ENCODE data around the gene IFI27L2.

Gene IFI27L2

DNA sequence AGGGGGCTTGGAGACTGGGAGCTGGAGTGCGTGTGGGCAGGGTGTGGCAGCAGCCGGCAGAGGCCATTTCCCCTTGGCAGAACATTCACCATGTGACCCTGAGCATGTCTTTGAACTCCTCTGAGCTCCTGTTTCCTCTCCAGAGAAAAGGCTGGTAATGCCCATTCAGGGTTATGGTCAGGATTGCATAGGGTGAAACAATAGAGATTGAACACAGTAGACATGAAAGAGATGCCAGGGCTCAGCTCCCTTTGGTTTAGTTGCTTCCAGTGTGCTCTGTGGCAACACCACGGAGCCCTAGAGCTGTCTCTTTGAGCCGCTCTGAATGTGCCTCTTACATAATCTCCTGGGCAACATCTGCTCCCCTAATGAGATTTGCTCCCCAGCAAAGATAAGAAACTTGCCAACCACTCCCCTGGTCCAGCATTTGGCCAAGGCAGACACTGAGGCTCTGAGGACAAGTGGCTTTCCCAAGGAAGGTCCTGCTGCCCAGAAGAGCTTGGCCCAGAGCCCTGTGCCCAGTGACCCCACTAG, 14.3 kb downstream of the IFI27L2 start:
- Histone ChIP-seq H2BK5ac (ENCODE audit: low read length) (no peak overlapping the region), H2AK5ac (ENCODE audit: low read length) (no peak overlapping the region), H3K23ac (ENCODE audit: low read length) (no peak overlapping the region), H3K9ac (ENCODE audit: low read length) (no peak overlapping the region), H3K36me3 (ENCODE audit: control insufficient read depth, insufficient read depth, low read length) (no peaks in the 10 kb centered on the region), H3K79me2 (ENCODE audit: control insufficient read depth, insufficient read depth, low read length) (no peaks in the 10 kb centered on the region), H4K5ac (ENCODE audit: low read length) (no peak overlapping the region), H3K27ac (ENCODE audit: low read depth, low read length) (no peak overlapping the region), H3K4me3 (ENCODE audit: low read length) (no peak overlapping the region), H4K8ac (ENCODE audit: low read depth, low read length) (no peak overlapping the region), H2BK120ac (ENCODE audit: low read depth, low read length) (no peak overlapping the region), H3K4me2 (ENCODE audit: low read length) (no peak overlapping the region), H3K56ac (ENCODE audit: low read length) (no peak overlapping the region), H2BK15ac (replicated peaks; ENCODE audit: low read depth) (no peak overlapping the region), H3K27me3 (ENCODE audit: insufficient read depth, low read length, poor library complexity) (no peaks in the 10 kb centered on the region), H3K4me1 (ENCODE audit: control insufficient read depth, low read depth, low read length) (no peaks in the 10 kb centered on the region), H3K79me1 (ENCODE audit: low read length) (no peaks in the 10 kb centered on the region), H3K18ac (ENCODE audit: low read length) (no peak overlapping the region), H3K4ac (ENCODE audit: low read depth, low read length) (no peak overlapping the region)
- no CpG with 5 or more reads among the region's 4 CpGs for WGBS (ENCODE audit: extremely low coverage, insufficient coverage, low lambda C conversion rate)
- DNase-seq, result no peak

DNA sequence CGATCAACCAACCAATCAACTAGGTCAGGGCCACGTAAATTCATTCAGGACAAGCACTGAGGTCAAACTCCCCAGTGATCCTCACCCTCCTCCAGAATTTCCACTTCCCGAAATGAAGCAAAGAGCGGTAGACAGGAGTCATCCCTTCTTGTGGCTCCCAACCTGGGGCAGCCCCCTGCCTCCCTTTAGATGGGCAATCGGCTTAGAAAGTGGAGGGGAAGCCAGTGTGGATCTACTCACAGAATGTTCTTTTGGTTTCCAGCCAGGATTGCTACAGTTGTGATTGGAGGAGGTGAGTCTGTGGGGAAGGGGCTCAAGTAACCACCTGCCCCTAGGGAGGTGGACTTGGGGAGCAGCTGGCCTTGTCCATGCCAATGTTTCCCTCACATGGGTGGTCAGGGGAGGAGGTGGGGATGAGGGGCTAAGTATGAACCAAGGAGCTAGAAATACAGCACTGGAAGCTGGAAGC, 14.8 kb downstream of the IFI27L2 start:
- H3K79me2 ChIP-seq (ENCODE audit: control insufficient read depth, insufficient read depth, low read length), result no peaks in the 10 kb centered on the region
- H2BK5ac ChIP-seq (ENCODE audit: low read length), result no peak overlapping the region
- H2BK120ac ChIP-seq (ENCODE audit: low read depth, low read length), result no peak overlapping the region
- H2AK5ac ChIP-seq (ENCODE audit: low read length), result no peak overlapping the region
- no peak overlapping the region for H3K4ac ChIP-seq (ENCODE audit: low read depth, low read length)
- WGBS (ENCODE audit: extremely low coverage, insufficient coverage, low lambda C conversion rate), result no CpG with 5 or more reads among the region's 5 CpGs
- H3K79me1 ChIP-seq (ENCODE audit: low read length), result no peaks in the 10 kb centered on the region
- no peak overlapping the region for H4K5ac ChIP-seq (ENCODE audit: low read length)
- H3K56ac ChIP-seq (ENCODE audit: low read length), result no peak overlapping the region
- no peak overlapping the region for H3K4me3 ChIP-seq (ENCODE audit: low read length)
- H3K18ac ChIP-seq (ENCODE audit: low read length), result no peak overlapping the region
- no peak overlapping the region for H3K27ac ChIP-seq (ENCODE audit: low read depth, low read length)
- no peaks in the 10 kb centered on the region for H3K36me3 ChIP-seq (ENCODE audit: control insufficient read depth, insufficient read depth, low read length)
- no peak overlapping the region for H2BK15ac ChIP-seq (replicated peaks; ENCODE audit: low read depth)
- H3K4me2 ChIP-seq (ENCODE audit: low read length), result no peak overlapping the region
- no peak for DNase-seq
- H3K9ac ChIP-seq (ENCODE audit: low read length), result no peak overlapping the region
- no peaks in the 10 kb centered on the region for H3K27me3 ChIP-seq (ENCODE audit: insufficient read depth, low read length, poor library complexity)
- H4K8ac ChIP-seq (ENCODE audit: low read depth, low read length), result no peak overlapping the region
- H3K4me1 ChIP-seq (ENCODE audit: control insufficient read depth, low read depth, low read length), result no peaks in the 10 kb centered on the region
- H3K23ac ChIP-seq (ENCODE audit: low read length), result no peak overlapping the region

DNA sequence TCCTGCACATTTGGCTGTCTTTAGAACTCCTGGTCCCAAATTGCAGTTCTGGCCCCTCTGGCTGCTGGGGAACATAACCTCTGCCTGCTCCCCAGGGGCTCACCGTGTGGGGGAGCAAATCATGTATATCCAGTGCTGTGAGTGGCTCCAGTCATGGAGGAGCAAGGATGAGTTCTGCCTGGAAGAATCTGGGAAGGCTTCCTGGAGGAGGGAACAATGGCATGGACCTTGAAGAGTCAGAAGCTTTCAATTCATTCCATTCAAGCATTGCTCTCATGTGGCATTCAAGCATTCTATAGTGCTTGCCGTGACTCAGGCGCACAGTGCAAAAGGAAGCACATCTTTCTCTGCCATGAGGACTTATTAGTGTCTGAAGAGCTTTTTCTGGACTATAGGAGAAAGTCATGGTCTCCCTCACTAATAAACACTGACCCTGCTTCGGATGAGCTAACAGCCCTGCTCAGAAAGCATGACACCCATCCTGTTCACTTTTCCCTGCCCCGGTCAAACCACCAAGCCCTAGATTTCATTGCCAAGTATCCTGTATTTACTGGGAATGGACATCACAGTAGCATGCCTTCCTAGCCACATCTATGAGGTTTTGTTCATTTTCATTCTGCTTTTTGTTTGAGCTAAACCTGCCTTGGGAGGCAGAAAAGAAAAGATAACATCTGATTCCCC, 15.4 kb downstream of the IFI27L2 start:
- Histone ChIP-seq H2BK120ac (ENCODE audit: low read depth, low read length) (no peak overlapping the region), H2AK5ac (ENCODE audit: low read length) (no peak overlapping the region), H3K36me3 (ENCODE audit: control insufficient read depth, insufficient read depth, low read length) (no peaks in the 10 kb centered on the region), H4K5ac (ENCODE audit: low read length) (no peak overlapping the region), H2BK5ac (ENCODE audit: low read length) (no peak overlapping the region), H3K4me3 (ENCODE audit: low read length) (no peak overlapping the region), H3K9ac (ENCODE audit: low read length) (no peak overlapping the region), H3K27me3 (ENCODE audit: insufficient read depth, low read length, poor library complexity) (no peaks in the 10 kb centered on the region), H2BK15ac (replicated peaks; ENCODE audit: low read depth) (no peak overlapping the region), H4K8ac (ENCODE audit: low read depth, low read length) (no peak overlapping the region), H3K23ac (ENCODE audit: low read length) (no peak overlapping the region), H3K56ac (ENCODE audit: low read length) (no peak overlapping the region), H3K4me2 (ENCODE audit: low read length) (no peak overlapping the region), H3K4ac (ENCODE audit: low read depth, low read length) (no peak overlapping the region), H3K27ac (ENCODE audit: low read depth, low read length) (no peak overlapping the region), H3K79me2 (ENCODE audit: control insufficient read depth, insufficient read depth, low read length) (no peaks in the 10 kb centered on the region), H3K18ac (ENCODE audit: low read length) (no peak overlapping the region), H3K79me1 (ENCODE audit: low read length) (no peaks in the 10 kb centered on the region), H3K4me1 (ENCODE audit: control insufficient read depth, low read depth, low read length) (no peaks in the 10 kb centered on the region)
- WGBS (ENCODE audit: extremely low coverage, insufficient coverage, low lambda C conversion rate), result no CpG with 5 or more reads among the region's 5 CpGs
- DNase-seq, result no peak

DNA sequence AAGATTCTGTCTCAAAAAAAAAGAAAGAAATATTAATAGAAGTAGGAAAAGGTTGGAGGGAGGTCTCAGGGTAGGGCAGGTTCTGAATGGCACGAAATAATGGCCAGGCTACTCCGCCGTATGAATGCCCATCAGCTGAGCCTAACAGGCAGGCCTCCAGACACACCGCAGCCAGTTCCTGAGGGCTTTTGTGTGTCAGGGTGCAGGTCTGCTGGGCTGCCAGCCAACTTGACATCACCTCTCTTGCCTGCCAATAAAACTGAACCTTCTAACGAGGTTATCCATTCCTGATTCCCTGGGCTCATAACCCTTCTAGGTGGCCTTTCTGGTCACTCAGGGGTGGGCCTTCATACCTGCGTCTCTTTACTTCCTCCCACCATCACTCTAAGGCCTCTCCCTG, 15.9 kb downstream of the IFI27L2 start:
- Histone ChIP-seq H2AK5ac (ENCODE audit: low read length) (no peak overlapping the region), H3K79me2 (ENCODE audit: control insufficient read depth, insufficient read depth, low read length) (no peaks in the 10 kb centered on the region), H2BK15ac (replicated peaks; ENCODE audit: low read depth) (no peak overlapping the region), H3K4me2 (ENCODE audit: low read length) (no peak overlapping the region), H3K4me1 (ENCODE audit: control insufficient read depth, low read depth, low read length) (no peaks in the 10 kb centered on the region), H4K5ac (ENCODE audit: low read length) (no peak overlapping the region), H3K4me3 (ENCODE audit: low read length) (no peak overlapping the region), H3K23ac (ENCODE audit: low read length) (no peak overlapping the region), H3K4ac (ENCODE audit: low read depth, low read length) (no peak overlapping the region), H3K36me3 (ENCODE audit: control insufficient read depth, insufficient read depth, low read length) (no peaks in the 10 kb centered on the region), H3K27ac (ENCODE audit: low read depth, low read length) (no peak overlapping the region), H2BK5ac (ENCODE audit: low read length) (no peak overlapping the region), H4K8ac (ENCODE audit: low read depth, low read length) (no peak overlapping the region), H3K56ac (ENCODE audit: low read length) (no peak overlapping the region), H3K18ac (ENCODE audit: low read length) (no peak overlapping the region), H3K27me3 (ENCODE audit: insufficient read depth, low read length, poor library complexity) (no peaks in the 10 kb centered on the region), H3K79me1 (ENCODE audit: low read length) (no peaks in the 10 kb centered on the region), H2BK120ac (ENCODE audit: low read depth, low read length) (no peak overlapping the region), H3K9ac (ENCODE audit: low read length) (no peak overlapping the region)
- no CpG with 5 or more reads among the region's 6 CpGs for WGBS (ENCODE audit: extremely low coverage, insufficient coverage, low lambda C conversion rate)
- no peak for DNase-seq

DNA sequence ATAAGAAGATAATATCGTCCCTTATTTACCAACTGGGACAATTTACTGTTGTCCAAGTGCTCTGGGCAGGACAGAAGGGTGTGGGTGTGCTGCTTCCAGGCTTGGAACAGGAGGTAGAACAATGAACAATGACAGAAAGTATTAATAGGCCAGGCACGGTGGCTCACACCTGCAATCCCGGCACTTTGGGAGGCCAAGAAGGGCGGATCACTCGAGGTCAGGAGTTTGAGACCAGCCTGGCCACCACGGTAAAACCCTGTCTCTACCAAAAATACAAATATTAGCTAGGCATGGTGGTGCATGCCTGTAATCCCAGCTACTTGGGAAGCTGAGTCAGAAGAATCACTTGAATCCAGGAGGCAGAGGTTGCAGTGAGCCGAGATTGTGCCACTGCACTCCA, 16.3 kb downstream of the IFI27L2 start:
- Histone ChIP-seq H3K23ac (ENCODE audit: low read length) (no peak overlapping the region), H3K9ac (ENCODE audit: low read length) (no peak overlapping the region), H3K36me3 (ENCODE audit: control insufficient read depth, insufficient read depth, low read length) (no peaks in the 10 kb centered on the region), H3K4me2 (ENCODE audit: low read length) (no peak overlapping the region), H3K4me1 (ENCODE audit: control insufficient read depth, low read depth, low read length) (no peaks in the 10 kb centered on the region), H3K4me3 (ENCODE audit: low read length) (no peak overlapping the region), H3K56ac (ENCODE audit: low read length) (no peak overlapping the region), H3K79me2 (ENCODE audit: control insufficient read depth, insufficient read depth, low read length) (no peaks in the 10 kb centered on the region), H3K79me1 (ENCODE audit: low read length) (no peaks in the 10 kb centered on the region), H3K18ac (ENCODE audit: low read length) (no peak overlapping the region), H2AK5ac (ENCODE audit: low read length) (no peak overlapping the region), H3K4ac (ENCODE audit: low read depth, low read length) (no peak overlapping the region), H3K27me3 (ENCODE audit: insufficient read depth, low read length, poor library complexity) (no peaks in the 10 kb centered on the region), H4K8ac (ENCODE audit: low read depth, low read length) (no peak overlapping the region), H3K27ac (ENCODE audit: low read depth, low read length) (no peak overlapping the region), H4K5ac (ENCODE audit: low read length) (no peak overlapping the region), H2BK15ac (replicated peaks; ENCODE audit: low read depth) (no peak overlapping the region), H2BK120ac (ENCODE audit: low read depth, low read length) (no peak overlapping the region), H2BK5ac (ENCODE audit: low read length) (no peak overlapping the region)
- WGBS (ENCODE audit: extremely low coverage, insufficient coverage, low lambda C conversion rate), result no CpG with 5 or more reads among the region's 7 CpGs
- DNase-seq, result no peak

Measured in mesendoderm (in vitro differentiated cells).